ENCODE measurements around the gene BICC1. TPM values are rescaled to one million over a fixed set of nuclear protein-coding genes. Genes with fewer than 3 reads are reported as not detected.

Gene BICC1
- total RNA-seq, 4 donors from 2014 or later, result 0.60 to 5.1 (median 2.2) TPM

DNA sequence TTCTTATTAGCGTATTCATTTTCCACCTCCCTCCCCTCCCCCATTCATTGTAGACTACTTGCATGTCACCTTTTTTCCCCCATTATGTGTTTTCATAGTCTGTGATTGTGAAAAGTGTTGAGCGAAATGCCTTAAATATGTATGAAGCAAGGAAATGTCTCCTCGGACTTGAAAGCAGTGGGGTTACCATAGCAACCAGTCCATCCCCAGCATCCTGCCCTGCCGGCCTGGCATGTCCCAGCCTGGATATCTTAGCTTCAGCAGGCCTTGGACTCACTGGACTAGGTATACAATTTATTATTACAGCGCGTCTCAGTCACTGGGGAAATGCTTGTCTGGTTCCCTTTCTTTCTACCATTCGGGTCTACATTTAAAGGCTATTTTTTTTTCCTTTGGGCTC lies 283.6 kb downstream of the BICC1 start:
- Histone ChIP-seq H3K27ac (no peak overlapping the region), H3K36me3 (no peaks in the 10 kb centered on the region), H3K4me1 (no peaks in the 10 kb centered on the region), H3K9me3 (no peaks in the 10 kb centered on the region), H3K4me3 (no peak overlapping the region), H3K27me3 (no peaks in the 10 kb centered on the region)
- in situ Hi-C loops (cut with MboI; ENCODE audit: low pct_ligation_motif_present in 1 of 4, low pct_unique_long_range_greater_than_20kb in 1 of 4, low sequenced_read_pairs in 3 of 4) (loop anchor here in 3 of 4 donors (25.0 kb wide), 3 partner anchors 816 to 1016 kb away; no protein-coding TSS in a partner anchor), intact Hi-C loops (cut with DNase I; ENCODE audit: low total_unique reads) (no loop called here)
- DNase-seq, result no peak
- TF ChIP-seq POLR2AphosphoS5 (IDR thresholded peaks at IDR 0.05) (no peak), EP300 (IDR thresholded peaks at IDR 0.05; ENCODE audit: low read depth) (no peak), CTCF (IDR thresholded peaks at IDR 0.05) (no peak), POLR2A (IDR thresholded peaks at IDR 0.05) (no peak)
- WGBS, 2 donors (ENCODE audit: low coverage in 1 of 2), result 79 to 92% methylated on average over 3 to 7 of the region's 7 CpGs

DNA sequence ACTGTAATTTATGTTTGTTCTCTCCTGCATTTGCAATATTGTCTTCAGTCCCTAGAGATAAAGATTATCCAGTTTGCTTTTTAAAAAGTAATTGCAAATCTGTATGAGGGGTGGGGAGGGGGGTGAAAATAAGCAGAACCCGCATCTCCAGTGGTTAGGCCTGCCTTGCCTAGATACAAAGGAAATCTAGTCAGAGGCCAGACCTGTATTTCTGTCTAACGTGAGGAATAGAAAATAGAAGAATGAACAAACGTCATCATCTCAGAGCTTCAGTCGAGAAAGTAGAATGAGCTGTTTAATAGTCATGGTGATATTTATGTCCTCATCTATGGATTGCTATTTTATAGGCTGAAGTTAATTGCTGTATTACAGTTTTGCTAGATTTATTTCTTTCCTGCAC lies 284.2 kb downstream of the BICC1 start:
- Histone ChIP-seq H3K27ac (no peak overlapping the region), H3K27me3 (no peaks in the 10 kb centered on the region), H3K4me1 (no peaks in the 10 kb centered on the region), H3K4me3 (no peak overlapping the region), H3K9me3 (no peaks in the 10 kb centered on the region), H3K36me3 (no peaks in the 10 kb centered on the region)
- no peak for TF ChIP-seq POLR2A (IDR thresholded peaks at IDR 0.05)
- no peak for TF ChIP-seq POLR2AphosphoS5 (IDR thresholded peaks at IDR 0.05)
- TF ChIP-seq CTCF (IDR thresholded peaks at IDR 0.05), result no peak
- no peak for TF ChIP-seq EP300 (IDR thresholded peaks at IDR 0.05; ENCODE audit: low read depth)
- intact Hi-C loops (cut with DNase I; ENCODE audit: low total_unique reads), result no loop called here
- 69 to 81% methylated on average over 4 of the region's 4 CpGs for whole genome bisulfite sequencing, 2 donors (ENCODE audit: low coverage in 1 of 2)
- no peak for DNase-seq
- in situ Hi-C loops (cut with MboI; ENCODE audit: low pct_ligation_motif_present in 1 of 4, low pct_unique_long_range_greater_than_20kb in 1 of 4, low sequenced_read_pairs in 3 of 4), result loop anchor here in 3 of 4 donors (25.0 kb wide), 3 partner anchors 815 to 1015 kb away; no protein-coding TSS in a partner anchor

DNA sequence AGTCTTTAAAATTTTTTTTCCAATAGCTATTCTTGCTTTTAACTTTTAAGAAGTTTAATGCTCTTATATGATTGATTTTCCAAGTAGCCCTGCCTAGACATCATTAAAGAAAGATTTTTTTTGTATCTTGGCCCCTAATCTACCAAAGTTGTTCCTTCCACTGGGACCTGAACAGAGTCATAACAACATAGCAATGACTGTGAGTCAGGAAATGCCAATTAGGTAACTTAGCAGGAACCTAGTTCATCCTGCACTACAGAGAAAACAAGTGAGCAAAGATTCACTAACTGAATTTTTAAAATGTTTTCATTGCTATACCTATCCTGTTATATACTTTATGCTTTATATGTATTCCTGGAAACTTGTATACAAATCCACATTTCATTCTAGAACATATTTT lies 284.7 kb downstream of the BICC1 start:
- in situ Hi-C loops (cut with MboI; ENCODE audit: low pct_ligation_motif_present in 1 of 4, low pct_unique_long_range_greater_than_20kb in 1 of 4, low sequenced_read_pairs in 3 of 4), result loop anchor here in 3 of 4 donors (25.0 kb wide), 3 partner anchors 815 to 1015 kb away; no protein-coding TSS in a partner anchor
- no peaks in the 10 kb centered on the region for H3K9me3 ChIP-seq
- DNase-seq, result no peak
- no peaks in the 10 kb centered on the region for H3K27me3 ChIP-seq
- intact Hi-C loops (cut with DNase I; ENCODE audit: low total_unique reads), result no loop called here
- H3K27ac ChIP-seq, result no peak overlapping the region
- TF ChIP-seq CTCF (IDR thresholded peaks at IDR 0.05), result no peak
- H3K4me1 ChIP-seq, result no peaks in the 10 kb centered on the region
- no peak overlapping the region for H3K4me3 ChIP-seq
- no peaks in the 10 kb centered on the region for H3K36me3 ChIP-seq

GRCh38 chr10:58802047-58802446 lies 289.4 kb downstream of the BICC1 start:
- TF ChIP-seq EP300 (IDR thresholded peaks at IDR 0.05; ENCODE audit: low read depth), result no peak
- TF ChIP-seq POLR2AphosphoS5 (IDR thresholded peaks at IDR 0.05), result no peak
- TF ChIP-seq POLR2A (IDR thresholded peaks at IDR 0.05), result no peak
- no peak for TF ChIP-seq CTCF (IDR thresholded peaks at IDR 0.05)
- in situ Hi-C loops (cut with MboI; ENCODE audit: low pct_ligation_motif_present in 1 of 4, low pct_unique_long_range_greater_than_20kb in 1 of 4, low sequenced_read_pairs in 3 of 4), result no loop called here
- no peak for DNase-seq
- H3K36me3 ChIP-seq, result no peaks in the 10 kb centered on the region
- no peaks in the 10 kb centered on the region for H3K27me3 ChIP-seq
- H3K4me3 ChIP-seq, result no peak overlapping the region
- no peak overlapping the region for H3K27ac ChIP-seq
- H3K4me1 ChIP-seq, result no peaks in the 10 kb centered on the region
- WGBS, 2 donors (ENCODE audit: low coverage in 1 of 2), result 85 to 100% methylated on average over 1 of the region's 1 CpG
- intact Hi-C loops (cut with DNase I; ENCODE audit: low total_unique reads), result no loop called here
- no peaks in the 10 kb centered on the region for H3K9me3 ChIP-seq
